Measurements from ENCODE around the gene RPS3. TPM values are rescaled to one million over a fixed set of nuclear protein-coding genes. Genes with fewer than 3 reads are reported as not detected.
A peak's percentile ranks its signal among the peaks of the same experiment; 100 is the strongest.

Gene RPS3
- total and polyA plus RNA-seq, 9 of the 15 experiments (the other 6 are each of a cell fraction or from before 2014, with no cell fraction given) = 2,700 to 5,771 (median 3,679) TPM

DNA sequence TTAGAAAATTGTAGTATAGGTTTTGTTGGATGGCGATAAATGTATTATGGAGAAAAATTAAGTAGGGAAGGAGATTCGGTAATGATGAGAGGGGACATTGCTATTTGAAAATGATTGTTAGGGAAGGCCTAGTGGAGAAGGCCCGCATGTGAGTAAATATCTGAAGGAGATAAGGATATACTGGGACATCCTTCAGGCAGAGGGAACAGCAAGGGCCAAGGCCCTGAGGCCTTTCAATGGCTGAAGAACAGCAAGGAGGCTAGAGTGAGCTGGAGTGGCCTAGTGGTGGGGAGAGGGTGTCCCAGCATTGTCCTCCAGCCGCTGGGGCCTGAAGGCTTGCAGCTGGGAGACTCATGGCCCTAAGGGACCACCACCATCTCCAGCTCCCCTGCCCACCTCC is 24.7 kb upstream of the RPS3 start:
- no peak for FAIRE-seq
- intact Hi-C loops (cut with micrococcal nuclease) = no loop called here
- Histone ChIP-seq H3K4me3 (no peak overlapping the region), H3K79me2 (ENCODE audit: control insufficient read depth, insufficient read depth, low read length) (no peaks in the 10 kb centered on the region), H3K27ac (ENCODE audit: extremely low read depth, low read depth, low read length) (no peak overlapping the region), H4K20me1 (replicated peaks; ENCODE audit: control insufficient read depth, insufficient read depth, low read length) (no peaks in the 10 kb centered on the region), H3K4me2 (ENCODE audit: insufficient read depth, low read length) (no peak overlapping the region), H3K9me3 (replicated peaks; ENCODE audit: control insufficient read depth, insufficient read depth, low read depth, low read length) (no peaks in the 10 kb centered on the region), H3K36me3 (ENCODE audit: control insufficient read depth, insufficient read depth, low read length) (no peaks in the 10 kb centered on the region), H3K9me1 (ENCODE audit: control insufficient read depth, insufficient read depth, low read length) (no peaks in the 10 kb centered on the region), H3K27me3 (ENCODE audit: control insufficient read depth in 2 of 2, insufficient read depth in 2 of 2, low read length in 2 of 2) (no peaks in the 10 kb centered on the region), H3K9ac (ENCODE audit: insufficient read depth in 1 of 2, low read depth in 2 of 2, low read length in 2 of 2) (no peak overlapping the region), H2AFZ (ENCODE audit: low read depth, low read length) (no peak overlapping the region), H3K4me1 (replicated peaks in 1 of 2; ENCODE audit: control insufficient read depth in 2 of 2, insufficient read depth in 2 of 2, low read length in 2 of 2) (peaks cover 11 to 18% of the 10 kb centered on the region in 2 experiments)
- in situ Hi-C loops (cut with MboI) = no loop called here
- 41% methylated on average over 4 of the region's 4 CpGs for WGBS (ENCODE audit: insufficient coverage, low coverage, missing lambda C conversion rate)
- DNase-seq (ENCODE audit: extremely low read depth in 1 of 4, low spot score in 3 of 4) = no peak
- TF ChIP-seq HCFC1 (IDR thresholded peaks at IDR 0.05; ENCODE audit: low read depth, low read length) = no peak
- TF ChIP-seq, protein P1, sequence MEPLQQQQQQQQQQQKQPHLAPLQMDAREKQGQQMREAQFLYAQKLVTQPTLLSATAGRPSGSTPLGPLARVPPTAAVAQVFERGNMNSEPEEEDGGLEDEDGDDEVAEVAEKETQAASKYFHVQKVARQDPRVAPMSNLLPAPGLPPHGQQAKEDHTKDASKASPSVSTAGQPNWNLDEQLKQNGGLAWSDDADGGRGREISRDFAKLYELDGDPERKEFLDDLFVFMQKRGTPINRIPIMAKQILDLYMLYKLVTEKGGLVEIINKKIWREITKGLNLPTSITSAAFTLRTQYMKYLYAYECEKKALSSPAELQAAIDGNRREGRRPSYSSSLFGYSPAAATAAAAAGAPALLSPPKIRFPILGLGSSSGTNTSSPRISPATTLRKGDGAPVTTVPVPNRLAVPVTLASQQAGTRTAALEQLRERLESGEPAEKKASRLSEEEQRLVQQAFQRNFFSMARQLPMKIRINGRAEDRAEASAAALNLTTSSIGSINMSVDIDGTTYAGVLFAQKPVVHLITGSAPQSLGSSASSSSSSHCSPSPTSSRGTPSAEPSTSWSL (CRISPR knock-in tag; IDR thresholded peaks at IDR 0.05; ENCODE audit: borderline replicate concordance) = no peak
- TF ChIP-seq RUNX1 (IDR thresholded peaks at IDR 0.05; ENCODE audit: low read depth) = no peak
- TF ChIP-seq, protein P2, sequence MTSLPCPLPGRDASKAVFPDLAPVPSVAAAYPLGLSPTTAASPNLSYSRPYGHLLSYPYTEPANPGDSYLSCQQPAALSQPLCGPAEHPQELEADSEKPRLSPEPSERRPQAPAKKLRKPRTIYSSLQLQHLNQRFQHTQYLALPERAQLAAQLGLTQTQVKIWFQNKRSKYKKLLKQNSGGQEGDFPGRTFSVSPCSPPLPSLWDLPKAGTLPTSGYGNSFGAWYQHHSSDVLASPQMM (CRISPR knock-in tag; IDR thresholded peaks at IDR 0.05) = no peak
- no peak for TF ChIP-seq ZNF408 (CRISPR knock-in tag; IDR thresholded peaks at IDR 0.05; ENCODE audit: low read depth)
- TF ChIP-seq, protein P3, sequence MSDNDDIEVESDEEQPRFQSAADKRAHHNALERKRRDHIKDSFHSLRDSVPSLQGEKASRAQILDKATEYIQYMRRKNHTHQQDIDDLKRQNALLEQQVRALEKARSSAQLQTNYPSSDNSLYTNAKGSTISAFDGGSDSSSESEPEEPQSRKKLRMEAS (CRISPR knock-in tag; IDR thresholded peaks at IDR 0.05) = no peak
- no peak for TF ChIP-seq PTBP1 (IDR thresholded peaks at IDR 0.05; ENCODE audit: low read depth, low read length)
- peak; percentile 31; the same call in 2 of the 3 replicates for ATAC-seq
- ChIA-PET POLR2A (interaction anchor here (0.5 to 1.1 kb wide), 4 partner anchors 12 to 95 kb away, joined by 3 to 5 read pairs (median 3); no protein-coding TSS in a partner anchor), CTCF (ENCODE audit: low intra/inter-chr PET ratio) (no interaction called here)
- no TSS peak for BruUV-seq (replicated peaks)

Measured in K562 (cell line).